Nephron (organoid): ENCODE data around the gene SLX9.

Source experiments
- H3K27ac Mint-ChIP-seq, 3 experiments: 2 replicates each; pipeline ENCODE4 v1.8.0; 2020; ENCODE audit warnings: mixed read lengths in 3 of 3, mild to moderate bottlenecking in 2 of 3, moderate library complexity in 1 of 3
- H3K27me3 Mint-ChIP-seq: 2 replicates; pipeline ENCODE4 v1.8.0; 2021; ENCODE audit warnings: low read depth, mild to moderate bottlenecking, moderate library complexity, mixed read lengths
- H3K36me3 Mint-ChIP-seq: 2 replicates; pipeline ENCODE4 v1.8.0; 2020; ENCODE audit warnings: low read depth, mixed read lengths
- H3K4me1 Mint-ChIP-seq: 2 replicates; pipeline ENCODE4 v1.8.0; 2020; ENCODE audit warnings: mixed read lengths
- H3K4me3 Mint-ChIP-seq, 3 experiments: 2 replicates each; pipeline ENCODE4 v1.8.0; 2020; ENCODE audit warnings: mild to moderate bottlenecking in 3 of 3, mixed read lengths in 3 of 3, moderate library complexity in 2 of 3
- H3K9me3 Mint-ChIP-seq: 2 replicates; pipeline ENCODE4 v1.8.0; 2020; ENCODE audit warnings: mixed read lengths
- CTCF ChIP-seq, 3 experiments: fragments of 200-600 bp; sonication (generic); IDR thresholded peaks; one replicate each; pipeline ENCODE4 v1.5.0; 2021; ENCODE audit warnings: antibody characterized with exemption in 3 of 3; ENCODE audit not compliant: unreplicated experiment in 3 of 3

SLX9 gene

GRCh38 chr21:44949779-44950198 is 10.0 kb downstream of the SLX9 start:
- no peaks in the 10 kb centered on the region for H3K9me3 Mint-ChIP-seq
- peak; percentile 87 to 96 (median 93) for TF ChIP-seq CTCF (IDR thresholded peaks at IDR 0.05; ENCODE audit: unreplicated experiment in 3 of 3)

GRCh38 chr21:44950351-44950750 is 10.5 kb downstream of the SLX9 start:
- Mint-ChIP-seq H3K36me3 (peaks cover 2% of the 10 kb centered on the region), H3K27me3 (no peaks in the 10 kb centered on the region), H3K4me1 (peaks cover 10% of the 10 kb centered on the region), H3K27ac (no peak overlapping the region), H3K4me3 (no peak overlapping the region), H3K9me3 (no peaks in the 10 kb centered on the region)
- TF ChIP-seq CTCF (IDR thresholded peaks at IDR 0.05; ENCODE audit: unreplicated experiment in 3 of 3): no peak

More at GRCh38 chr21:44949779-44950198, 10.0 kb downstream of the SLX9 start:
- Mint-ChIP-seq H3K4me3 (no peak overlapping the region), H3K27ac (no peak overlapping the region), H3K36me3 (peaks cover 2% of the 10 kb centered on the region), H3K27me3 (no peaks in the 10 kb centered on the region), H3K4me1 (peaks cover 7% of the 10 kb centered on the region)

- Mint-ChIP-seq H3K27me3 (no peaks in the 10 kb centered on the region), H3K4me3 (no peak overlapping the region), H3K9me3 (no peaks in the 10 kb centered on the region), H3K4me1 (peaks cover 20% of the 10 kb centered on the region), H3K36me3 (peaks cover 10% of the 10 kb centered on the region), H3K27ac (no peak overlapping the region)
- no peak for TF ChIP-seq CTCF (IDR thresholded peaks at IDR 0.05; ENCODE audit: unreplicated experiment in 3 of 3)
These were observed 11.5 kb downstream of the SLX9 start for GRCh38 chr21:44951186-44951915.

GRCh38 chr21:44952116-44952928 is 12.5 kb downstream of the SLX9 start:
- H3K4me3 Mint-ChIP-seq: peak overlapping the region in 1 of 3 experiments; percentile 51
- H3K27me3 Mint-ChIP-seq: no peaks in the 10 kb centered on the region
- no peak for TF ChIP-seq CTCF (IDR thresholded peaks at IDR 0.05; ENCODE audit: unreplicated experiment in 3 of 3)
- peaks cover 23% of the 10 kb centered on the region for H3K4me1 Mint-ChIP-seq
- peak overlapping the region in 1 of 3 experiments; percentile 49 for H3K27ac Mint-ChIP-seq
- H3K36me3 Mint-ChIP-seq: peaks cover 11% of the 10 kb centered on the region
- no peaks in the 10 kb centered on the region for H3K9me3 Mint-ChIP-seq

- Mint-ChIP-seq H3K27ac (peak overlapping the region in 1 of 3 experiments; percentile 49), H3K27me3 (no peaks in the 10 kb centered on the region), H3K36me3 (peaks cover 13% of the 10 kb centered on the region), H3K4me1 (peaks cover 31% of the 10 kb centered on the region), H3K4me3 (peak overlapping the region in 1 of 3 experiments; percentile 51), H3K9me3 (no peaks in the 10 kb centered on the region)
- no peak for TF ChIP-seq CTCF (IDR thresholded peaks at IDR 0.05; ENCODE audit: unreplicated experiment in 3 of 3)
These were observed 13.2 kb downstream of the SLX9 start for GRCh38 chr21:44952929-44953627.
